Measurements from ENCODE around the gene WNT11.

- TF ChIP-seq ZNF274 (IDR thresholded peaks at IDR 0.05; ENCODE audit: low read depth, low read length): no peak
- TF ChIP-seq SUZ12 (IDR thresholded peaks at IDR 0.05; ENCODE audit: extremely low read depth, insufficient read depth, insufficient read length): no peak
Measured at GRCh38 chr11:76228875-76229149, 22.5 kb upstream of the WNT11 start.
